Erythroblast (primary cell): ENCODE results near the gene NEURL1B.
A peak's percentile ranks its signal among the peaks of the same experiment; 100 is the strongest.

Experiments
- GATA1 ChIP-seq: IDR thresholded peaks from 2 replicates; pipeline ENCODE4 v1.6.1; 2011; ENCODE audit warnings: low read depth, mild to moderate bottlenecking, control low read depth, low read length, moderate library complexity
- POLR2A ChIP-seq: IDR thresholded peaks from 2 replicates; pipeline ENCODE4 v1.6.1; 2011; ENCODE audit warnings: mild to moderate bottlenecking, low read length

DNA sequence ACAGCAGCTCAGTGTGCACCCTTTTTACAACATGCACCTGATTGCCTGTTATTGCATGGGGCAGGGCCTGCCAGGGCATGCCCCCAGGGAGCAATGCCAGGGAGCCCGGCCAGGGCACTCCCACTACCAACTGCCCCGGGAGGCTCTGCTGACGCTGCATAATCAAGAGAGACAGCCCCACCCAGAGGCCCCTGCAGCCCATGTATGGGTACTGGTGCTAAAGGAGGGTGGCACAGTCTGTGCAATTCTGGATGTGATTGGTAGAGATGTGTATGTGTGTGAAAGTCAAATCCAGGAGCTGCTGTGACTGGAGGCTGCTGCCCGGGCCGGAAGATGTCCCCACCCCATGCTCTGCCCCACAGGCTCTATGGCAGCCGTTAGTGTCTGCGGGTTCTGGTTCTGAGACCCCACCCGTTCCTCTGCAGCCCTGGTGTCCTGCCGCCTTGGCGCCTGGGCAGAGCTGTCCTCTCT lies 3.9 kb upstream of the NEURL1B start:
- TF ChIP-seq POLR2A (peak; percentile 29), GATA1 (no peak)
